ENCODE measurements around the gene NADSYN1.

The NADSYN1 gene

DNA sequence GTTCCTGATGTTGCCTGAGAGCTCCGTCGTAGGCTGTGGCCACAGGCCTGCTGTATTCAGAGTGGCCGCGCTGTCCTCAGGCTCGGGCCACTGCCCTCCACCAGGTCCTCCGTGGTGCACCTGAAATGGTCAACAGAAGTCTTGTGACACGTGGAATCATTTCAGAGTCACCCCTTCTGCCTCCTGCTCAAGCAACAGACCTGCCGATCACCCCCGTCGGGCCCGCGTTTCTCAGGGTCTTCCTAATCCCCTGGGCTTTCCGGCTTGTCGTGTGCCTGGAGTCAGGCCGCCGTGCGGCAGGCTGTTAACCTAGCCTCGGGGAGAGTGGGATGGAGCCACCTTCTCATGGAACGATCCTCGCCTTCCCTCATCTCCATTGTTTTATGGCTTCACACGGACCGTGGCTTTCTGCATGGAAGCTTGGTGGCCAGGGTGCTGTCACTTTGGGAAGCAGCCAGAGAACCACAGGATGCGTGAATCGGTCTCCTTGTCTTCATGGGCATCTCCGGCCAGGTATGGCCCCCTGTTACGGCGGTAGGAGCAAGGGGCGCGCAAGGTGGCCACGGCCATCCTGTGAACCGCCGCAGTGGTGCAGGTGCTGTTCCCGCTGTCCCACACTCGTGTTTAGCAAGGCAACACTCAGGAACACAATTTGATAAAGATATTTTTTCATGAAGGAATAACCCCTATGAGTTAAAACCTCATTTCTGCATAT, 24.1 kb downstream of the NADSYN1 start:
- Histone ChIP-seq H3K4me3 (ENCODE audit: insufficient read depth, low read length, poor library complexity, severe bottlenecking) (no peak overlapping the region), H3K36me3 (ENCODE audit: low read length) (no peaks in the 10 kb centered on the region), H3K27me3 (ENCODE audit: low read length) (no peaks in the 10 kb centered on the region), H3K79me2 (ENCODE audit: insufficient read depth, low read length) (no peaks in the 10 kb centered on the region), H3K9me3 (ENCODE audit: insufficient read depth, low read length) (no peaks in the 10 kb centered on the region), H3F3A (ENCODE audit: insufficient read depth) (no peaks in the 10 kb centered on the region), H3K4me2 (ENCODE audit: low read depth, low read length, poor library complexity, severe bottlenecking) (no peak overlapping the region), H2AFZ (ENCODE audit: low read depth, low read length, severe bottlenecking) (no peak overlapping the region), H4K20me1 (ENCODE audit: low read depth, low read length) (no peaks in the 10 kb centered on the region), H3K9ac (ENCODE audit: low read length) (no peak overlapping the region), H3K27ac (ENCODE audit: low read depth, low read length) (no peak overlapping the region), H3K9me2 (replicated peaks; ENCODE audit: insufficient read depth, low read length) (no peaks in the 10 kb centered on the region)
- TF ChIP-seq, protein P1, sequence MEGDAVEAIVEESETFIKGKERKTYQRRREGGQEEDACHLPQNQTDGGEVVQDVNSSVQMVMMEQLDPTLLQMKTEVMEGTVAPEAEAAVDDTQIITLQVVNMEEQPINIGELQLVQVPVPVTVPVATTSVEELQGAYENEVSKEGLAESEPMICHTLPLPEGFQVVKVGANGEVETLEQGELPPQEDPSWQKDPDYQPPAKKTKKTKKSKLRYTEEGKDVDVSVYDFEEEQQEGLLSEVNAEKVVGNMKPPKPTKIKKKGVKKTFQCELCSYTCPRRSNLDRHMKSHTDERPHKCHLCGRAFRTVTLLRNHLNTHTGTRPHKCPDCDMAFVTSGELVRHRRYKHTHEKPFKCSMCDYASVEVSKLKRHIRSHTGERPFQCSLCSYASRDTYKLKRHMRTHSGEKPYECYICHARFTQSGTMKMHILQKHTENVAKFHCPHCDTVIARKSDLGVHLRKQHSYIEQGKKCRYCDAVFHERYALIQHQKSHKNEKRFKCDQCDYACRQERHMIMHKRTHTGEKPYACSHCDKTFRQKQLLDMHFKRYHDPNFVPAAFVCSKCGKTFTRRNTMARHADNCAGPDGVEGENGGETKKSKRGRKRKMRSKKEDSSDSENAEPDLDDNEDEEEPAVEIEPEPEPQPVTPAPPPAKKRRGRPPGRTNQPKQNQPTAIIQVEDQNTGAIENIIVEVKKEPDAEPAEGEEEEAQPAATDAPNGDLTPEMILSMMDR (IDR thresholded peaks at IDR 0.05; ENCODE audit: insufficient read depth, low read length, poor library complexity, severe bottlenecking): no peak
- no peak for TF ChIP-seq EZH2phosphoT487 (conservative IDR thresholded peaks at IDR 0.05; ENCODE audit: low read length)

GRCh38 chr11:71477641-71478527, 24.9 kb downstream of the NADSYN1 start:
- Histone ChIP-seq H3K79me2 (ENCODE audit: insufficient read depth, low read length) (no peaks in the 10 kb centered on the region), H3K27ac (ENCODE audit: low read depth, low read length) (no peak overlapping the region), H2AFZ (ENCODE audit: low read depth, low read length, severe bottlenecking) (no peak overlapping the region), H3K9me2 (replicated peaks; ENCODE audit: insufficient read depth, low read length) (no peaks in the 10 kb centered on the region), H3K27me3 (ENCODE audit: low read length) (no peaks in the 10 kb centered on the region), H3K36me3 (ENCODE audit: low read length) (no peaks in the 10 kb centered on the region), H3K9ac (ENCODE audit: low read length) (no peak overlapping the region), H3K4me3 (ENCODE audit: insufficient read depth, low read length, poor library complexity, severe bottlenecking) (no peak overlapping the region), H3K9me3 (ENCODE audit: insufficient read depth, low read length) (no peaks in the 10 kb centered on the region), H3K4me2 (ENCODE audit: low read depth, low read length, poor library complexity, severe bottlenecking) (no peak overlapping the region), H3F3A (ENCODE audit: insufficient read depth) (no peaks in the 10 kb centered on the region), H4K20me1 (ENCODE audit: low read depth, low read length) (no peaks in the 10 kb centered on the region)
- TF ChIP-seq EZH2phosphoT487 (conservative IDR thresholded peaks at IDR 0.05; ENCODE audit: low read length): no peak
- TF ChIP-seq, protein P1 (IDR thresholded peaks at IDR 0.05; ENCODE audit: insufficient read depth, low read length, poor library complexity, severe bottlenecking): no peak

DNA sequence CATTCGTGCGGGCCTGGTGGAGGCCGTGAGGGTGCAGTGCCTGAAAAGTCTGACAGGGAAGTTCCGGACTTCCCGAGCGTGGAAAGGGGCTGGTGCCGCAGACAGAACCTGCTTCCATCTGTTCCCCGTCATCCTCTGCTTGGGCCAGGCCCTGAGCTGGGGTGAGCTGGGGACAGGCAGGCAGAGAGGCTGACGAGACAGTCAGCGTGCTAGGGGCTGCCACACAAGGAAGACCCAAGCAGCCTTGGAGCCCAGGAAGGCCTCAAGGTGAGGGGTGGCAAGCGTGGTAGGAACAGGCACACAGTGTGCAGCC, 25.5 kb downstream of the NADSYN1 start:
- no peaks in the 10 kb centered on the region for H3K36me3 ChIP-seq (ENCODE audit: low read length)
- no peak overlapping the region for H3K4me2 ChIP-seq (ENCODE audit: low read depth, low read length, poor library complexity, severe bottlenecking)

More for the DNA sequence above, 25.5 kb downstream of the NADSYN1 start:
- no peak for TF ChIP-seq EZH2phosphoT487 (conservative IDR thresholded peaks at IDR 0.05; ENCODE audit: low read length)
- TF ChIP-seq, protein P1 (IDR thresholded peaks at IDR 0.05; ENCODE audit: insufficient read depth, low read length, poor library complexity, severe bottlenecking): no peak
- no peak overlapping the region for H3K27ac ChIP-seq (ENCODE audit: low read depth, low read length)
- no peak overlapping the region for H3K9ac ChIP-seq (ENCODE audit: low read length)
- no peaks in the 10 kb centered on the region for H3K9me2 ChIP-seq (replicated peaks; ENCODE audit: insufficient read depth, low read length)
- H3K79me2 ChIP-seq (ENCODE audit: insufficient read depth, low read length): no peaks in the 10 kb centered on the region
- H3K9me3 ChIP-seq (ENCODE audit: insufficient read depth, low read length): no peaks in the 10 kb centered on the region
- no peak overlapping the region for H3K4me3 ChIP-seq (ENCODE audit: insufficient read depth, low read length, poor library complexity, severe bottlenecking)
- no peak overlapping the region for H2AFZ ChIP-seq (ENCODE audit: low read depth, low read length, severe bottlenecking)
- no peaks in the 10 kb centered on the region for H4K20me1 ChIP-seq (ENCODE audit: low read depth, low read length)
- no peaks in the 10 kb centered on the region for H3F3A ChIP-seq (ENCODE audit: insufficient read depth)
- no peaks in the 10 kb centered on the region for H3K27me3 ChIP-seq (ENCODE audit: low read length)

Data from SU-DHL-6 (cell line).